Measurements from ENCODE around the gene MTA3.

Gene MTA3

DNA sequence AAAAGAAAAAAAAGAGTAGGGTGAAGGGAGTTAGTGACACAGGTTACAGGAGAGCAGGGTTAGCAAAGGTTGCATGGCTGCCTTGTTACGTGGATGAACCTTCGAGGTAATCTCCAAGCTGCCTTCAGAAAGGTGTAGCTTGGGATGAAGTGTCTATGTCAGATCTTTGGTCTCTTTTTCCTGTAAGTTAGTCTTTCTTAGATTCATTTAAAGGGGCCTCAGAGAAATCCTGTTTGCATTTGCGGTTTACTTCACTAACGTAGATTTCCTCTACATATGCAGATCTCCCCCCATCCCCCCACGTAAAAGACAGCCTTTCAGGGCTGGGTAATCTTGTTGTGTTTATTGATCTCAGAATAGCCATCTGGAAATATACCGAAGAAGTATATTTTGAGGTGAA, 83.7 kb downstream of the MTA3 start:
- peak overlapping the region; percentile 87 for H3K27ac Mint-ChIP-seq

DNA sequence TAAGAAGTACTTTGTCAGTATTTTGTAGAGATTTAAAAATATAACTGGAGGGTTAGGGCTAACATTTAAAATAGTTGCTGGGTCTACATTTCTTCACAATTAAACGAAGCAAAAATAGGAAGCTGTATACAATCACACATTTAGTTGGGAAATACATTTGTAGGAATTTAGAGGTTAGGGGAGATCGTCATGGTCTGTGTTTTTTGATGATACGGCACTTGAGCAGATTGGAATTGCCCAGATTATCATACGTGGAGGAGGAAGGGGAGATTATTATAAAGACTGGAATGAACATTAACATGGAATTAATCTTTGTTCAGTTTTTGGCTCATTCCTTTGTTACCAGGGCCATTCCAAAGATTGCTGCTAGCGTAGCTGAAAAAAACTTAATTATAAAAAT, 84.6 kb downstream of the MTA3 start:
- Mint-ChIP-seq H3K36me3 (peaks cover 4% of the 10 kb centered on the region), H3K27ac (peak overlapping the region; percentile 76), H3K27me3 (no peaks in the 10 kb centered on the region), H3K9me3 (ENCODE audit: low read depth) (no peaks in the 10 kb centered on the region), H3K4me3 (no peak overlapping the region), H3K4me1 (ENCODE audit: low read depth) (peaks cover 73% of the 10 kb centered on the region)

More for the DNA sequence above, 83.7 kb downstream of the MTA3 start:
- Mint-ChIP-seq H3K36me3 (peaks cover 3% of the 10 kb centered on the region), H3K4me1 (ENCODE audit: low read depth) (peaks cover 74% of the 10 kb centered on the region), H3K9me3 (ENCODE audit: low read depth) (no peaks in the 10 kb centered on the region), H3K4me3 (peak overlapping the region; percentile 75), H3K27me3 (no peaks in the 10 kb centered on the region)

DNA sequence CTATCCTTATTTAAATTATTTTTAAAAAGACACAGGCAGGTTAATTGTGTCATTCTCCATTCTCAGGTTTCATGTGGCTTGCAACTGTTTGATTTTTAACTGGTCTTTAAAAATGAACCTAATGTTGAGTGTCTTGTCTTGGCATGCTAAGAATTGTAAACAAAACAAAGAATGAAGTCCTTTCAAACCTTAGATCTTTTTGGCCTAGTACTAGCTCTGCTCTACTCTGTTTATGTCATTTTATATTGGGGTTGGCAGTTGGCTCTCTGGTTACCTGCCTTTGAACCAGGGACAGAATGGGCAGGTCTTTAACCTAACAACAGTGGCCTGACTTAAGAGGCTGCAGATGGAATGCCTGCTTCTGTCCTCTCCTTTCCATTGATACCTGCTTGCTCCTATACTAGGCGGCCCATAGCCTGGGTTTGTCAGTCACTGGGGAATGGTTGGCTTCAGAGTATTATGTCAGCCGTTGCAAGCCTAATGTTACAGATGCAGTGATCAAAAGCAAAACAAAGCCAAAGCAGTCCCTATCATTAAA, 85.5 kb downstream of the MTA3 start:
- no peak overlapping the region for H3K4me3 Mint-ChIP-seq
- H3K27me3 Mint-ChIP-seq = no peaks in the 10 kb centered on the region
- peak overlapping the region; percentile 70 for H3K27ac Mint-ChIP-seq
- no peaks in the 10 kb centered on the region for H3K9me3 Mint-ChIP-seq (ENCODE audit: low read depth)
- peaks cover 66% of the 10 kb centered on the region for H3K4me1 Mint-ChIP-seq (ENCODE audit: low read depth)
- H3K36me3 Mint-ChIP-seq = peaks cover 7% of the 10 kb centered on the region

DNA sequence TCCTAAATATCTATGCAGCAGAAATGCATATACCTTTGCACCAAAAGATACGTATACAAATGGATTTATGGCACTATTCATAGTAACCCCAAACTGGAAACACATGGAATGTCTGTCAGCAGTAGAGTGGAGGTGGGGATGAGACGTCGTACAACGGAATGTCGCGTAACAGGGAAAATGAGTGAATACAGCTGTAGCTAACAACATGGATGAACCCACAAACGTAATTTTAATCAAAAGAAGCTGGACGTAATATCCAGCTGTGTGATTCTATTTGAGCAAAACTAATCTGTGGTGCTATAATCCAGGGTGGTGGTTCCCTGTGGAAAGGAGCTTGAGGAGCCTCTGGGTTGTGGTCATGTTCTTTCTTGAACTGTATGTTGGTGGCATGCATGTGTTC, 89.9 kb downstream of the MTA3 start:
- peaks cover 42% of the 10 kb centered on the region for H3K4me1 Mint-ChIP-seq (ENCODE audit: low read depth)
- no peak overlapping the region for H3K27ac Mint-ChIP-seq
- no peak overlapping the region for H3K4me3 Mint-ChIP-seq
- H3K9me3 Mint-ChIP-seq (ENCODE audit: low read depth) = no peaks in the 10 kb centered on the region
- no peaks in the 10 kb centered on the region for H3K27me3 Mint-ChIP-seq
- peaks cover 10% of the 10 kb centered on the region for H3K36me3 Mint-ChIP-seq

DNA sequence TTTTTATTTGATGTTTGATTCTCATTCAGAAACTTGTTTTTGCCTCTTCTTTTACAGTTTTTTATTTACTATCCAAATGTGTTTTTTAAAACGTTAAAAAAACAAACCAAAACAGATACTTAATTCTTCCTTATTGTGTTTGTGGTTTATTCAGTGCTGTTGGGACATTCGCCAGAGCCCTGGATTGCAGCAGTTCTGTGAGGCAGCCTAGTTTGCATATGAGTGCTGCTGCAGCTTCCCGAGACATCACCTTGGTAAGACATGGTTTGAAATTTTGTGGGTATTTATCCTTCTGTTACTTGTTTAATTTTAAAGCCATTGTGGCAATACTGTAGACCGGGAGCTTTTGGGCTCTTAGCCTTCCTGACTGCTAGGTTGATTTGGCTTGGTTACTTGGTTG, 91.2 kb downstream of the MTA3 start:
- H3K4me3 Mint-ChIP-seq = no peak overlapping the region
- H3K27ac Mint-ChIP-seq = no peak overlapping the region
- peaks cover 10% of the 10 kb centered on the region for H3K36me3 Mint-ChIP-seq
- H3K27me3 Mint-ChIP-seq = no peaks in the 10 kb centered on the region
- peaks cover 39% of the 10 kb centered on the region for H3K4me1 Mint-ChIP-seq (ENCODE audit: low read depth)
- no peaks in the 10 kb centered on the region for H3K9me3 Mint-ChIP-seq (ENCODE audit: low read depth)

DNA sequence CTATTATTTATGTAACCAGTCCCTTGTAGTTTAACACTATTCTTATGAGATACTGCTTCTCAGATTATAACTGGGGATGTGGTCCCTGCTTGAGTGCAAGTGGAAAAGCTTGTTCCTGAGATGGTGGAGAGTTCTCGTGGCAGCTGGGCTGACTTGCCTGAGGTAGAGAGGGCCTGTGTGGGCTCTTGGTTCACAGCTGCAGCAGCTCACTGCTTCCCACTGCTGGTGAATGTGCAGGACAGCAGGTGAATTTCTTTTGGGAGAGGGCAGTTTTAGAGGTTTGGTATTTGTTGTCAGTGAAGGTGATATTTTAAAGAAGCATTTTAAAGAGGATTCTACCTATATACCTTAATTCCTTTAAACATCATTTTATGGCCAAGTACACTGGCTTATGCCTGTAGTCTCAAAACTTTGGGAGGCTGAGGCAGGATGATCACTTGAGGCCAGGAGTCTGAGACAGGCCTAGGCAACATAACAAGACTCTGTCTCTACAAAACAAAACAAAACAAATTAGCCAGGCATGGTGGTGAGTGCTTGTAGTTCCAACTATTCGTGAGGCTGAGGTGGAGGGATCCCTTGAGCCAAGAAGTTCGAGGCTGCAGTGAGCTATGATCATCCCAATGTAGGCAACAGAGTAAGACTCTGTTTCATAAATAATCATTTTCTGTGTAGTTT, 94.8 kb downstream of the MTA3 start:
- Mint-ChIP-seq H3K4me3 (no peak overlapping the region), H3K9me3 (ENCODE audit: low read depth) (no peaks in the 10 kb centered on the region), H3K36me3 (peaks cover 4% of the 10 kb centered on the region), H3K27ac (no peak overlapping the region), H3K27me3 (no peaks in the 10 kb centered on the region), H3K4me1 (ENCODE audit: low read depth) (peaks cover 24% of the 10 kb centered on the region)

DNA sequence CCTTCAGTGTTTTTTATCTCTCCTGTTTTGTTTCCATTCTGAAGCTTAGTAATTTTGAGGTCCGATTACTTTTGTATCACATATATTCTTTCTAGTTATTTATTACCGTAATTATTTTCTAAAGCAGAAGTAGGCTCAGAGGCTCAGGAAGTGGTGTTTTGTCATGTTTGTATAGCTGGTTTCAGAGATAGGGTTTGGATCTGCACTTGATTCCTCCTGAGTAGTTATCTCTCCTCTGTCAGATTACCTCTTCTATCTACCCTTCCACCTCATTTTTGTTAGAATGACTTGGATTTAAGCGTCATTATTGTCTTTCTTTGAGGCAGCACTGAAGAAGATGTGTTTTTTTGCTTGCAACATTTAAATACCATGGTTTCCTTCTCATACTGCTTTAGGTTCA, 95.4 kb downstream of the MTA3 start:
- Mint-ChIP-seq H3K9me3 (ENCODE audit: low read depth) (no peaks in the 10 kb centered on the region), H3K27ac (peak overlapping the region; percentile 42), H3K36me3 (peaks cover 3% of the 10 kb centered on the region), H3K27me3 (no peaks in the 10 kb centered on the region), H3K4me1 (ENCODE audit: low read depth) (peaks cover 24% of the 10 kb centered on the region), H3K4me3 (no peak overlapping the region)

DNA sequence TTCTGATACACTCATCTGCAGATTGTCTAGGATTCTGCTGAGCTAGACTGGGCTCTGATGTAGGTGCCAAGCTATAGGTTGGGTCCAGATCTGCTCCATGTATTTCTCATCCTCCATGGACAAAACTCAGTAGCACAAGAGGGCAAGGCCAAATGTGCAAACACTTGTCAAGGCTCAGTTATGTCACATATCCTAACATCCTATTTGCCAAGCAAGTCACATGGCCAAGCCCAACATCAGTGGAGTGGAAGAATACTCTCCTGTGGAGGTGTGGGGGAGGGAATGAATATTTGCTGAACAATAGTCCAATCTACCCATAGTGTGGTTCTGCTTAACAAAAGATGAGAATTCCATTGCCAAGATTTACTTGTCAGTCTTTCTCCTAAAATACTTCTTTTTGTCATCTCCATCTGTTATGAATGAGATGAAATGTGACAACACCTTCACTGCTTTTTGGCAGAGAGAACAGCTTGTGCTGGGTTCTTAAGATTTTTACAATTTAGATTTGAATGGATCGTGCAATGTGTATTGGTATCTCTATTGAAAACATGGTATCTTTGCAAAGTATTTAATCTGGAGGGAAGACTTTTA, 105.7 kb downstream of the MTA3 start:
- Mint-ChIP-seq H3K27me3 (no peaks in the 10 kb centered on the region), H3K27ac (no peak overlapping the region), H3K9me3 (ENCODE audit: low read depth) (no peaks in the 10 kb centered on the region), H3K4me1 (ENCODE audit: low read depth) (peaks cover 11% of the 10 kb centered on the region), H3K36me3 (peaks cover 15% of the 10 kb centered on the region), H3K4me3 (no peak overlapping the region)

DNA sequence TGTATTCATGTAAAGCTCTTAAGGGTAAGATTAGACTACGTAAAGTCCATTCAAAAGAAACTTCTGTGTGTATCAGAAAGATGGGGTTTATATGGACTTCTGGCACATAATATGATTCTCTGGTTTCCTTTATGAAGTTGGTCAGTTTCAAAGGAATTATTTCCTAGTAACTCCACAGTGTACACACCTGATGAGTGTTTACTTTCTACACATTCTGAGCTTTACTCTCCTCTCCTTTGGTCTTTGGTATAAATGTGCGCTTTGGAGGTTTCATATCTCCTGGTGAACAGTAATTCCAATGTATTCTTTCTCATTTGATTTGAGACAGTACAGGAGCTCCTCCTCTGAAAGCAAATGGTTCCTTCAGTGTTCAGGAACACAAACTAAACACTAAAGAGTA, 107.4 kb downstream of the MTA3 start:
- Mint-ChIP-seq H3K9me3 (ENCODE audit: low read depth) (no peaks in the 10 kb centered on the region), H3K4me1 (ENCODE audit: low read depth) (peaks cover 2% of the 10 kb centered on the region), H3K27me3 (no peaks in the 10 kb centered on the region), H3K36me3 (peaks cover 17% of the 10 kb centered on the region), H3K27ac (no peak overlapping the region), H3K4me3 (no peak overlapping the region)

DNA sequence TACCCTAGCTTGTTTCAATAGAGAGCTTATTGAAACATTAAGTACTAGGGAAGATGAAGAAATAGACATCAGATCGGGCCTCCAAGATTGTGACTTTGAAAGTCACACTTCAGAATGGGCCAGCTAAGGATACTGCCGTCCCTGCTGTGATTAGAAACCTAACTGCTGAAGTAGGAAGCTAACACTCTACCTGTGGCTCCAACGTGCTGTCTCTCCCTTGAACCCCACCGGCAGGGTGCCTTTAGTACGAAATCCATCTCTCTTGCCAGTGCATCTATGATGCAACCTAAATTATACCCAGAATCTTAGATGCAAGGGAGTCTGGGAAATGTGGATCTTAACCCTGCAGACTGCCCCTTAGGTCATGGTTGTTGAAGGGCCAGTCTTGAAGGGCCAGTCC, 116.9 kb downstream of the MTA3 start:
- Mint-ChIP-seq H3K27ac (no peak overlapping the region), H3K9me3 (ENCODE audit: low read depth) (no peaks in the 10 kb centered on the region), H3K27me3 (no peaks in the 10 kb centered on the region), H3K4me3 (no peak overlapping the region), H3K4me1 (ENCODE audit: low read depth) (no peaks in the 10 kb centered on the region), H3K36me3 (peaks cover 20% of the 10 kb centered on the region)

DNA sequence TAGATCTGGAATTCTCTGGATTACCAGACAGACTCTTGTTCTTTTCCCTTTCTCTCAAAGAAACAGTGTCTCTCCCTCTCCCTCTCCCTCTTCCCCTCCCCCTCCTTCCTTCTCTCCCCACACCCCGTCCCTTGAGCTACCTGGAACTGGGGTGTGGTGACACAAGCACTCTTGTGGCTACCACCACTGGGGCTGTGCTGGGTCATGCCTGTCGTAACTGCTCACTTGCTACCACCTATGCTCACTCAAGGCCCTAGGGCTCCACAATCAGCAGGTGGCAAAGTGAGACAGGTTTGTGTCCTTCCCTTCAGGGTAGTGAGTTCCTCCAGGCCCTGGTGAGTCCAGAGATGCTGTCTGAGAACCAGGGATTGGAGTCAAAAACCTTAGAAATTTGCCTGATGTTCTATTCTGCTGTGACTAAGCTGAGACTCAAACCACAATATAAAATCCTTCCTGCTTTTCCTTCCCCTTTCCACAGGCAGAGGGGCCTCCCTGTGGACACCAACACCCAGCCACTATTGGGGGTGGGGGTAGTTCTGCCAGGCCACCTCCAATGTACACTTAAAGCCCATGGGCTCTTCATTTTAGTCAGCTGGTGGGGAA, 124.7 kb downstream of the MTA3 start:
- Mint-ChIP-seq H3K27ac (no peak overlapping the region), H3K4me1 (ENCODE audit: low read depth) (peaks cover 5% of the 10 kb centered on the region), H3K4me3 (no peak overlapping the region), H3K9me3 (ENCODE audit: low read depth) (no peaks in the 10 kb centered on the region), H3K36me3 (peaks cover 7% of the 10 kb centered on the region), H3K27me3 (no peaks in the 10 kb centered on the region)

DNA sequence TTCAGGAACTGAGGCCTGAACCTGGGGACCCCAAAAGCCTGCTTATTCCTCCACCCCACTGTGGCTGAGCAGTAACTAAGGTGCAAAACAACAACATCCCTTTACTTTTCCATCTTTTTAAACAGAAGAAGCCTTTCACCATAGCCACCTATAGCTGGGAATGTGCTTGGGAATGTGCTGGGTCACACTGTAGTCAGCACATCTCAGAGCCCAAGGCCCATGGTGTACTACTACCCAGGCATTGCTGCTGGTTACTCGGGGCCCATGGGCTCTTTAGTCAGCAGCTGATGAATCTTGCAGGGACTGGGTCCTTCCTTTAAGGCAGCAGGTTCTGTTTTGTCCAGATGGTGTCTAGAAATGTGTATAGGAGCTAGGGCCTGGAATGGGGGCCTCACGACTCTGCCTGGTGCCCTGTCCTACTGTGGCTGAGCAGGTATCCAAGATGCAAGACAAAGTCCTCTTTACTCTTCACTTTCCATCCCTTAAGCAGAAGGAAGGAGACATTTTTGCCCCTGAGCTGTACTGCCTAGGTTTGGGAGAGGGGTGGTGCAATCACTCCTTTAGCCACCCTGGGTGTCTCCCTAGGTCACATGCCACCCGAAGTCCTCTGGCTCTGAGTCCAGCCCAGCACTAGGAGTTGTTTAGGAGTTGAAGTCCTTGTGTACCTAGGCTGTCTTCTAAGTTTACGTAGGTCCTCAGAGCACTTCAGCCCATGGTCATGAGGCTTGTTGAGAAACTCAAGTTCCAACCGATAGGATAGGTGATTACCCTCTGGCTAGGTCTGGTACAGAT, 125.5 kb downstream of the MTA3 start:
- Mint-ChIP-seq H3K4me3 (no peak overlapping the region), H3K4me1 (ENCODE audit: low read depth) (peaks cover 5% of the 10 kb centered on the region), H3K27me3 (no peaks in the 10 kb centered on the region), H3K36me3 (peaks cover 3% of the 10 kb centered on the region), H3K27ac (no peak overlapping the region), H3K9me3 (ENCODE audit: low read depth) (no peaks in the 10 kb centered on the region)

DNA sequence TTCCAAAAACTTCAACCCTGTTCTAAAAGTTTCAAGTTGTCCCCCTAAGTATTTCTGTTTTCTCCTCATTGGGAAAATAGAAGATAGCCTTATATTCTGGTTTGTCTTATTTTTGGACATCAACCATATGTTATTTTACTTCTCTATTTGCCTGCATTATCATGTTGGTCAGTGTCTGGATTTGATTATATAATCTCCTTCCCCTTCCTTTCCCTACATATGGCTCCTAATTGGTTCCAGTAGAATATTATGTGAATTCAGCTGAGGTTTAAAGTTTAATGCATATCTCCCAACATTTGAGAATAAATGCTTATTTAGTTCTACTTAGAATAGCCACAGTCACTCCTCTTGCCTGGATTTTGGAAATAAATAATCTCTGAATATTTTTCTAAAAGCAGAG, 128.6 kb downstream of the MTA3 start:
- Mint-ChIP-seq H3K9me3 (ENCODE audit: low read depth) (no peaks in the 10 kb centered on the region), H3K4me1 (ENCODE audit: low read depth) (peaks cover 5% of the 10 kb centered on the region), H3K27ac (no peak overlapping the region), H3K36me3 (peaks cover 3% of the 10 kb centered on the region), H3K27me3 (no peaks in the 10 kb centered on the region), H3K4me3 (no peak overlapping the region)

DNA sequence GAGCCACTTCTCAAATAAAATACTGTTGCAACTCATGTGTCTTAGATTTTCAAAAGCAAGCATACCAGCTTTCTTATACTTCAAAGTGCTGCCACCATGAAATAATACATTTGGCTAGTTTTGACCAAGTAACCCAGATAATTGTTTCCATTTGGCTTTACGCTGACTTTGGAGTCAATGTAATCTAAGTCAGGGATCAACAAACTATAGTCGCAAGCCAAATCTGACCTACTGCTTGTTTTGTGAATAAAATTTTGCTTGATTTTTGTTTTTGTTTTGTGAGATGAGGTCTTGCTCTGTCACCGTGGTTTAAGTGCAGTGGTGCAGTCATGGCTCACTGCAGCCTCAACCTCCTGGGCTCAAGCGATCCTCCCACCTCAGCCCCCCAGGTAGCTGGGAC, 130.5 kb downstream of the MTA3 start:
- H3K27me3 Mint-ChIP-seq = no peaks in the 10 kb centered on the region
- H3K9me3 Mint-ChIP-seq (ENCODE audit: low read depth) = no peaks in the 10 kb centered on the region
- no peak overlapping the region for H3K27ac Mint-ChIP-seq
- H3K4me1 Mint-ChIP-seq (ENCODE audit: low read depth) = no peaks in the 10 kb centered on the region
- no peak overlapping the region for H3K4me3 Mint-ChIP-seq
- peaks cover 5% of the 10 kb centered on the region for H3K36me3 Mint-ChIP-seq

DNA sequence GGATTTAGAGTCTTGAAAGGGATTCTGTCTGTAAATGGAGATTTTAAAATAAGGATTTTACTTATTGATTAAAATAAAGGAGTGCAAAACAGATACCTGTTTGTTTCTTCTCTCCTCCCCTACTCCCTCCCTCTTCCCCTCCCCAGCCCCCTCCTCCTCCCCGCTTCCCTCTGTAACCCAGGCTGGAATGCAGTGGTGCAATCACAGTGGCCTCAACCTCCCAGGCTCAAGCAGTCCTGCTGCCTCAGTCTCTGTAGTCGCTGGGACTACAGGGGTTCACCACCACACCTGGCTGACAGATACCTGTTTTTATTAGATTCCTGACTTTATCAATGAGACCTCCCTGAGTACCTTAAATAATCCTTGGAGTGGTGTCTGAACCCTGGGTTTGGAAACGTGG, 138.4 kb downstream of the MTA3 start:
- Mint-ChIP-seq H3K27me3 (no peaks in the 10 kb centered on the region), H3K4me3 (no peak overlapping the region), H3K36me3 (peaks cover 19% of the 10 kb centered on the region), H3K27ac (no peak overlapping the region), H3K9me3 (ENCODE audit: low read depth) (no peaks in the 10 kb centered on the region), H3K4me1 (ENCODE audit: low read depth) (no peaks in the 10 kb centered on the region)

Data from activated naive CD8-positive, alpha-beta T cell (primary cell).